DND-41 (cell line): ENCODE results near the gene DEFB132.

Experiments used
- ATAC-seq: fragments of 200-7000 bp; cut with Tn5 transposase; 3 replicates; pipeline ENCODE4 v1.9.1; 2021; ENCODE audit warnings: low read depth; ENCODE audit not compliant: insufficient read depth
- DNase-seq: peaks from one replicate; pipeline ENCODE4 v3.0.0-alpha.2; 2020
- H2AFZ ChIP-seq: 2 replicates; pipeline ENCODE4 v1.6.0; 2012; ENCODE audit warnings: low read depth, low read length
- H3K27ac ChIP-seq: 2 replicates; pipeline ENCODE4 v1.5.1; 2012; ENCODE audit warnings: low read length, inconsistent platforms
- H3K27me3 ChIP-seq: fragments of 200-600 bp; sonication (generic); 2 replicates; pipeline ENCODE4 v1.6.0; 2012; ENCODE audit warnings: low read length, mild to moderate bottlenecking, inconsistent platforms; ENCODE audit not compliant: insufficient read depth, poor library complexity
- H3K36me3 ChIP-seq: 2 replicates; pipeline ENCODE4 v1.5.1; 2012; ENCODE audit warnings: low read length, inconsistent platforms; ENCODE audit not compliant: insufficient read depth
- H3K4me1 ChIP-seq: 2 replicates; pipeline ENCODE4 v1.5.1; 2012; ENCODE audit warnings: mild to moderate bottlenecking, low read length; ENCODE audit not compliant: insufficient read depth
- H3K4me2 ChIP-seq: 2 replicates; pipeline ENCODE4 v1.6.0; 2012; ENCODE audit warnings: mild to moderate bottlenecking, moderate library complexity, low read length, inconsistent platforms; ENCODE audit not compliant: insufficient read depth
- H3K4me3 ChIP-seq, 2 experiments: fragments of 200-600 bp in 1 of 2; shearing (Covaris generic) in 1 of 2; 2 replicates each; pipeline ENCODE4 v1.5.1; 2012 to 2016; ENCODE audit warnings: inconsistent platforms in 2 of 2, low read length in 2 of 2, mild to moderate bottlenecking in 2 of 2, low read depth in 1 of 2, moderate library complexity in 1 of 2
- H3K79me2 ChIP-seq: 2 replicates; pipeline ENCODE4 v1.6.0; 2012; ENCODE audit warnings: low read length, inconsistent platforms; ENCODE audit not compliant: insufficient read depth
- H3K9ac ChIP-seq: 2 replicates; pipeline ENCODE4 v1.6.0; 2012; ENCODE audit warnings: low read depth, mild to moderate bottlenecking, inconsistent platforms, low read length, moderate library complexity
- H3K9me3 ChIP-seq: 2 replicates; pipeline ENCODE4 v1.5.1; 2012; ENCODE audit warnings: low read length, moderate library complexity, mild to moderate bottlenecking, inconsistent platforms; ENCODE audit not compliant: insufficient read depth, severe bottlenecking
- H4K20me1 ChIP-seq: 2 replicates; pipeline ENCODE4 v1.6.0; 2012; ENCODE audit warnings: low read length; ENCODE audit not compliant: insufficient read depth
- EZH2 ChIP-seq: IDR thresholded peaks from 3 replicates; pipeline ENCODE4 v1.6.1; 2012; ENCODE audit warnings: borderline replicate concordance, low read depth, mild to moderate bottlenecking, moderate library complexity, low read length, inconsistent platforms; ENCODE audit not compliant: severe bottlenecking
- TF ChIP-seq, protein P1 (sequence below): IDR thresholded peaks from 2 replicates; pipeline ENCODE4 v1.5.1; 2012; ENCODE audit warnings: borderline replicate concordance, low read length, moderate library complexity, mild to moderate bottlenecking; ENCODE audit not compliant: poor library complexity, severe bottlenecking; ENCODE audit errors: extremely low read depth

The DEFB132 gene

GRCh38 chr20:275791-276190, 18.3 kb downstream of the DEFB132 start:
- DNase-seq (no peak), ATAC-seq (no peak)
- H3K9ac ChIP-seq = no peak overlapping the region
- no peaks in the 10 kb centered on the region for H3K27me3 ChIP-seq
- no peak overlapping the region for H3K27ac ChIP-seq
- H3K4me1 ChIP-seq = no peaks in the 10 kb centered on the region
- no peaks in the 10 kb centered on the region for H4K20me1 ChIP-seq
- no peak overlapping the region for H3K4me3 ChIP-seq
- H3K36me3 ChIP-seq = peaks cover 40% of the 10 kb centered on the region
- H3K4me2 ChIP-seq = no peak overlapping the region
- TF ChIP-seq EZH2 = no peak
- TF ChIP-seq, protein P1, sequence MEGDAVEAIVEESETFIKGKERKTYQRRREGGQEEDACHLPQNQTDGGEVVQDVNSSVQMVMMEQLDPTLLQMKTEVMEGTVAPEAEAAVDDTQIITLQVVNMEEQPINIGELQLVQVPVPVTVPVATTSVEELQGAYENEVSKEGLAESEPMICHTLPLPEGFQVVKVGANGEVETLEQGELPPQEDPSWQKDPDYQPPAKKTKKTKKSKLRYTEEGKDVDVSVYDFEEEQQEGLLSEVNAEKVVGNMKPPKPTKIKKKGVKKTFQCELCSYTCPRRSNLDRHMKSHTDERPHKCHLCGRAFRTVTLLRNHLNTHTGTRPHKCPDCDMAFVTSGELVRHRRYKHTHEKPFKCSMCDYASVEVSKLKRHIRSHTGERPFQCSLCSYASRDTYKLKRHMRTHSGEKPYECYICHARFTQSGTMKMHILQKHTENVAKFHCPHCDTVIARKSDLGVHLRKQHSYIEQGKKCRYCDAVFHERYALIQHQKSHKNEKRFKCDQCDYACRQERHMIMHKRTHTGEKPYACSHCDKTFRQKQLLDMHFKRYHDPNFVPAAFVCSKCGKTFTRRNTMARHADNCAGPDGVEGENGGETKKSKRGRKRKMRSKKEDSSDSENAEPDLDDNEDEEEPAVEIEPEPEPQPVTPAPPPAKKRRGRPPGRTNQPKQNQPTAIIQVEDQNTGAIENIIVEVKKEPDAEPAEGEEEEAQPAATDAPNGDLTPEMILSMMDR = no peak
- H3K79me2 ChIP-seq = no peaks in the 10 kb centered on the region
- no peaks in the 10 kb centered on the region for H3K9me3 ChIP-seq
- no peak overlapping the region for H2AFZ ChIP-seq

DNA sequence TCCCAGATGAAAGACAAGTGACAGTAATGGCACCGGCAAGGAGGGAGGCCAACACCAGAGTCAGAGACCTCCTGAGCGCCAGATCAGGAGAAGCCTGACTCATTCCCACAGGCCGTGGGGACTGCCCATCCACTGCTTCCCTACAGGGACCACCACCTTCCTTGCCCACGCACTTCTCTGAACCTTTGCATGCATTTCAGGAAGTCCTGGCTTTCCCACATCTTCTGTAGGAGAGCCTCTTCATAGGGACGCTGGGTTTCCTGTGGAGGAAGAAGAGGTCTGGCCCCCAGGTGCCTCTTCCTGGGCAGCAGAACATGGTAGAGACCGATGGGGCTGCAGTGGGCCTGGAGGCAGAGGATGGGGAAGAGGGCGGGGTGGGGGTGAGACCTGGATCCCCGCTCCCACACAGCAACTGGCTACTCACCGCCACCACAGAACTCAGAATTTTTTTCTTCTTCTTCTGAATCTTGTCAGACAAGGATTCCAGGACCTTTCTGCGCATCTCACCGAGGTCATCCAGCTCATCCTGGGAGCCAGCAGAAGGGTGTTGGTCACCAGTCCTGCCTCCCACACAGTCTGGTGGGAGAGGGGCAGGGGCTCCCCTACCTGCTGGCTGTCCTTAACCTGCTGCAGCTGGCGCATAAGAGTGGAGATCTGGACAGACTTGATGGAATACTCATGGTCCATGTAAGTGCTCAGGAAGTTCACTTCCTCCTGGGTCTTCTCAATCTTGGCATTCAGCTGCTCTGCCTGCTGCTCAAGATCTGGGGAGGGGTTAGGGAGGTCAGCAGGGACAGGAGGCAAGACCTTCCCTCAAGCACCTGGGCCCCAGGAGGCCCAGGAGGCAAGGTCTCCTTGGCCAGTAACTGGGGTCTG, 19.3 kb downstream of the DEFB132 start:
- Histone ChIP-seq H3K79me2 (no peaks in the 10 kb centered on the region), H3K9ac (no peak overlapping the region), H4K20me1 (no peaks in the 10 kb centered on the region), H3K9me3 (no peaks in the 10 kb centered on the region), H3K4me1 (no peaks in the 10 kb centered on the region), H3K36me3 (peaks cover 47% of the 10 kb centered on the region), H3K27ac (no peak overlapping the region), H3K4me2 (no peak overlapping the region), H3K27me3 (no peaks in the 10 kb centered on the region), H2AFZ (no peak overlapping the region), H3K4me3 (no peak overlapping the region)
- no peak for TF ChIP-seq EZH2
- TF ChIP-seq, protein P1 = no peak
- no peak for ATAC-seq
- no peak for DNase-seq

DNA sequence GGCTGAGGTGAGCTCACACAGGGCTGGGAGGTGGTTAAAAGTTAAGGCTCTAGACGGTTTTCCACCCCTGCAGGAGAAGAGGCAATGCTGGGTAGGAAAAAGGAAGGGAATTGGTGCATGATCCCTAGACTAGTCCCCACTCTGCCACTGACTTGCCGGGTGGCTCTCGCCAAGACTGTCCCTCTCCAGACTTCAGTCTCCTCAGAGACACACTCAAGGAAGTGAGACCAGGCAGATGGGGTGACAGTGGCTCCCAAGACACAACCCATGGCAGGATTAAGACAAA, 19.9 kb downstream of the DEFB132 start:
- H3K4me2 ChIP-seq = no peak overlapping the region
- H3K9me3 ChIP-seq = no peaks in the 10 kb centered on the region
- no peak overlapping the region for H2AFZ ChIP-seq
- no peak overlapping the region for H3K27ac ChIP-seq
- ATAC-seq (no peak), DNase-seq (no peak)
- H3K79me2 ChIP-seq = no peaks in the 10 kb centered on the region
- peaks cover 51% of the 10 kb centered on the region for H3K36me3 ChIP-seq
- TF ChIP-seq EZH2 = no peak
- no peaks in the 10 kb centered on the region for H4K20me1 ChIP-seq
- H3K9ac ChIP-seq = no peak overlapping the region
- no peak overlapping the region for H3K4me3 ChIP-seq
- no peaks in the 10 kb centered on the region for H3K27me3 ChIP-seq
- H3K4me1 ChIP-seq = no peaks in the 10 kb centered on the region

DNA sequence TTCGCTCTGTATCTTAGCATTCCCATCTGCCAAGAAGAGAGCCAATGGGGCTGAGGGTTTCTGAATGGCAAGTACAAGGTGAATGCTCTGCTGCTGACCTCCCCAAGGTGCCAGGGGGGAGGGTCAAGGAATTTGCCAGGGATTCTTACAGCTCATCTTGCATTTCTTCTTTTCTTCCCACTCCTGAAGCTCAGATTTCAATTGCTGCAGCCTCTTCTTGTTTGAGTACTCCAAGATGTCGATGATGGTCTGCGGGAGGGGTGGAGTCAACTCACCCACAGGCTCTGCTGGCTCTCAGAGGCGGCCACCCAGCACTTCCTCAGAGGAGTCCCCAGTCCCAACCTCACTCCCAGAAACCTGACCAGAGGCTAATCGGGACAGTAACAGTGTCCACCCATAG, 20.7 kb downstream of the DEFB132 start:
- Histone ChIP-seq H2AFZ (no peak overlapping the region), H3K36me3 (peaks cover 51% of the 10 kb centered on the region), H3K4me2 (no peak overlapping the region), H3K9ac (no peak overlapping the region), H3K4me1 (no peaks in the 10 kb centered on the region), H3K9me3 (no peaks in the 10 kb centered on the region), H3K4me3 (no peak overlapping the region), H3K27me3 (no peaks in the 10 kb centered on the region), H4K20me1 (no peaks in the 10 kb centered on the region), H3K79me2 (no peaks in the 10 kb centered on the region), H3K27ac (no peak overlapping the region)
- no peak for DNase-seq
- TF ChIP-seq, protein P1 = no peak
- TF ChIP-seq EZH2 = no peak
- ATAC-seq = no peak
